Adipose tissue (tissue), 3 donors: Measurements from ENCODE around the gene PCDHB10. TPM values are rescaled to one million over a fixed set of nuclear protein-coding genes. Genes with fewer than 3 reads are reported as not detected.
"Not testable (repeated sequence)": the region's sequence is repeated elsewhere in the genome, so short reads cannot be mapped to it uniquely, and the experiment has no call there.

ENCODE experiments used
- H3K27ac ChIP-seq: one replicate; pipeline ENCODE4 v1.5.1; 2013; ENCODE audit warnings: low read depth, low read length
- WGBS, 3 donors: extraction: QIAGEN DNeasy Blood & Tissue Kit; methylation state at CpG; one replicate each; pipeline ENCODE4 v1.1.7; 2013; 5-methylcytosine and 5-hydroxymethylcytosine counted together
- polyA plus RNA-seq, 3 donors: library from polyadenylated mRNA; stranded (reverse); fragments of 200-250 nt; gene quantifications; one replicate each; pipeline ENCODE4 v1.2.3, GENCODE V29; 2013
- donor health status: healthy with polysubstance abuse.
- donor health status: Bipolar disorder and iron deficiency.
- donor health status: healthy.

Gene PCDHB10
- 1 to 10 TPM in 1 of 3 donors, under 1 TPM in 2; 0.41 to 1.1 (median 0.67) TPM for polyA plus RNA-seq

- 6 to 11% (median 7%) methylated on average over 9 to 10 of the region's 10 CpGs for WGBS, 3 donors
- H3K27ac ChIP-seq: no peak within 1 kb of the TSS
These were observed at the start of gene PCDHB10 for GRCh38 chr5:141192110-141192725. Gene PCDHB10, plus strand, starts transcription at chr5:141192353. Its CDS starts 200 bp downstream, at chr5:141192553.

- WGBS, 3 donors: 11 to 17% (median 11%) methylated on average over 18 of the region's 18 CpGs
- H3K27ac ChIP-seq: no peak within 1 kb of the TSS
These were observed 42.3 kb upstream of the PCDHB10 start, which contains the start of gene PCDHB6 for GRCh38 chr5:141149812-141150211. Gene PCDHB6, plus strand, starts transcription at chr5:141150057. Its CDS starts 201 bp downstream, at chr5:141150258.

DNA sequence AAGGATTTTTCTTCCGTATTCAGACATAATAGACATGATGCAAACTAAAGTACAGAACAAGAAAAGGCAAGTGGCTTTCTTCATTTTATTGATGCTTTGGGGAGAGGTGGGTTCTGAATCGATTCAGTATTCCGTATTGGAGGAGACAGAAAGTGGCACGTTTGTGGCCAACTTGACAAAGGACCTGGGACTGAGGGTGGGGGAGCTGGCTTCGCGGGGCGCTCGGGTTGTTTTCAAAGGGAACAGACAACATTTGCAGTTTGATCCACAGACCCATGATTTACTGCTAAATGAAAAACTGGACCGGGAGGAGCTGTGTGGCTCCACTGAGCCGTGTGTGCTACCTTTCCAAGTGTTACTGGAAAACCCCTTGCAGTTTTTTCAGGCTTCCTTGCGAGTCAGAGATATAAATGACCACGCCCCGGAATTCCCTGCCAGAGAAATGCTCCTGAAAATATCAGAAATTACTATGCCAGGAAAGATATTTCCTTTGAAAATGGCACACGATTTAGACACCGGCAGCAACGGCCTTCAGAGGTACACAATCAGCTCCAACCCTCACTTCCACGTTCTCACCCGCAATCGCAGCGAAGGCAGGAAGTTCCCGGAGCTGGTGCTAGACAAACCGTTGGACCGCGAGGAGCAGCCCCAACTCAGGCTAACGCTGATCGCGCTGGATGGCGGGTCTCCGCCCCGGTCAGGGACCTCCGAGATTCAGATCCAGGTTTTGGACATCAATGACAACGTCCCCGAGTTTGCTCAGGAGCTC is 41.7 kb upstream of the PCDHB10 start:
- H3K27ac ChIP-seq: no peak overlapping the region
- 35 to 45% (median 38%) methylated on average over 33 of the region's 33 CpGs for WGBS, 3 donors

DNA sequence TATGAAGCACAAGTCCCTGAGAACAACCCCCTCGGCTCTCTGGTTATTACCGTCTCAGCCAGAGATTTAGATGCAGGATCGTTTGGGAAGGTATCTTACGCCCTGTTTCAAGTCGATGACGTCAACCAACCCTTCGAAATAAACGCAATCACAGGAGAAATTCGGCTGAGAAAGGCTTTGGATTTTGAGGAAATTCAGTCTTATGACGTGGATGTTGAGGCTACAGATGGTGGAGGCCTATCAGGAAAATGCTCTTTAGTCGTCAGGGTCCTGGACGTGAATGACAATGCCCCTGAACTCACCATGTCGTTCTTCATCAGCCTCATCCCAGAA is 41.2 kb upstream of the PCDHB10 start:
- H3K27ac ChIP-seq: no peak overlapping the region
- 30 to 44% (median 30%) methylated on average over 13 of the region's 13 CpGs for WGBS, 3 donors

DNA sequence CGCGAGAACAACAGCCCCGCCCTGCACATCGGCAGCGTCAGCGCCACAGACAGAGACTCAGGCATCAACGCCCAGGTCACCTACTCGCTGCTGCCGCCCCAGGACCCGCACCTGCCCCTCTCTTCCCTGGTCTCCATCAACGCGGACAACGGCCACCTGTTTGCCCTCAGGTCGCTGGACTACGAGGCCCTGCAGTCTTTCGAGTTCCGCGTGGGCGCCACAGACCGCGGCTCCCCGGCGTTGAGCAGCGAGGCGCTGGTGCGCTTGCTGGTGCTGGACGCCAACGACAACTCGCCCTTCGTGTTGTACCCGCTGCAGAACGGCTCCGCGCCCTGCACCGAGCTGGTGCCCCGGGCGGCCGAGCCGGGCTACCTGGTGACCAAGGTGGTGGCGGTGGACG is 40.5 kb upstream of the PCDHB10 start:
- H3K27ac ChIP-seq: not testable (repeated sequence)
- WGBS, 3 donors: 28 to 37% (median 32%) methylated on average over 31 to 39 of the region's 41 CpGs

DNA sequence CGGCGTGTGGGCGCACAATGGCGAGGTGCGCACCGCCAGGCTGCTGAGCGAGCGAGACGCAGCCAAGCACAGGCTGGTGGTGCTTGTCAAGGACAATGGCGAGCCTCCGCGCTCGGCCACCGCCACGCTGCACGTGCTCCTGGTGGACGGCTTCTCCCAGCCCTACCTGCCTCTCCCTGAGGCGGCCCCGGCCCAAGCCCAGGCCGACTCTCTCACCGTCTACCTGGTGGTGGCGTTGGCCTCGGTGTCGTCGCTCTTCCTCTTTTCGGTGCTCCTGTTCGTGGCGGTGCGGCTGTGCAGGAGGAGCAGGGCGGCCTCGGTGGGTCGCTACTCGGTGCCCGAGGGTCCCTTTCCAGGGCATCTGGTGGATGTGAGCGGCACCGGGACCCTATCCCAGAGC is 40.1 kb upstream of the PCDHB10 start:
- H3K27ac ChIP-seq: not testable (repeated sequence)
- WGBS, 3 donors: 24 to 31% (median 27%) methylated on average over 20 to 36 of the region's 36 CpGs

- no peak overlapping the region for H3K27ac ChIP-seq
- 23 to 30% (median 30%) methylated on average over 21 of the region's 21 CpGs for WGBS, 3 donors
These were observed 36.4 kb upstream of the PCDHB10 start for GRCh38 chr5:141155540-141156374.

DNA sequence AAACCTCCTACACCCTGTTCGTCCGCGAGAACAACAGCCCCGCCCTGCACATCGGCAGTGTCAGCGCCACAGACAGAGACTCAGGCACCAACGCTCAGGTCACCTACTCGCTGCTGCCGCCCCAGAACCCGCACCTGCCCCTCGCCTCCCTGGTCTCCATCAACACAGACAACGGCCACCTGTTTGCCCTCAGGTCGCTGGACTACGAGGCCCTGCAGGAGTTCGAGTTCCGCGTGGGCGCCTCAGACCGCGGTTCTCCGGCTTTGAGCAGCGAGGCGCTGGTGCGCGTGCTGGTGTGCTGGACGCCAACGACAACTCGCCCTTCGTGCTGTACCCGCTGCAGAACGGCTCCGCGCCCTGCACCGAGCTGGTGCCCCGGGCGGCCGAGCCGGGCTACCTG is 34.8 kb upstream of the PCDHB10 start:
- WGBS, 3 donors: 29 to 37% (median 36%) methylated on average over 24 to 38 of the region's 38 CpGs
- not testable (repeated sequence) for H3K27ac ChIP-seq

DNA sequence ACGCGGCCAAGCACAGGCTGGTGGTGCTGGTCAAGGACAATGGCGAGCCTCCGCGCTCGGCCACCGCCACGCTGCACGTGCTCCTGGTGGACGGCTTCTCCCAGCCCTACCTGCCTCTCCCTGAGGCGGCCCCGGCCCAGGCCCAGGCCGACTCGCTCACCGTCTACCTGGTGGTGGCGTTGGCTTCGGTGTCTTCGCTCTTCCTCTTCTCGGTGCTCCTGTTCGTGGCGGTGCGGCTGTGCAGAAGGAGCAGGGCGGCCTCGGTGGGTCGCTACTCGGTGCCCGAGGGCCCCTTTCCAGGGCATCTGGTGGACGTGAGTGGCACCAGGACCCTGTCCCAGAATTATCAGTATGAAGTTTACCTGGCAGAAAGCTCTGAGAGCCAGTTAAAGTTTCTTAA is 34.3 kb upstream of the PCDHB10 start:
- 36 to 40% (median 38%) methylated on average over 18 to 19 of the region's 28 CpGs for WGBS, 3 donors
- not testable (repeated sequence) for H3K27ac ChIP-seq

GRCh38 chr5:141172381-141173204 is 19.6 kb upstream of the PCDHB10 start, which contains the start of gene PCDHB7:
Gene PCDHB7, plus strand, starts transcription at chr5:141172644. Its CDS starts 192 bp downstream, at chr5:141172836.
- WGBS, 3 donors: 24 to 36% (median 27%) methylated on average over 20 of the region's 20 CpGs
- no peak within 1 kb of the TSS for H3K27ac ChIP-seq

- WGBS, 3 donors: 34 to 45% (median 36%) methylated on average over 53 to 79 of the region's 79 CpGs
These were observed 17.7 kb upstream of the PCDHB10 start for GRCh38 chr5:141174291-141175104.

GRCh38 chr5:141175933-141176332 is 16.2 kb upstream of the PCDHB10 start:
- 59 to 72% (median 63%) methylated on average over 1 of the region's 1 CpG for WGBS, 3 donors
- no peak overlapping the region for H3K27ac ChIP-seq

More at GRCh38 chr5:141174291-141175104, 17.7 kb upstream of the PCDHB10 start:
- not testable (repeated sequence) for H3K27ac ChIP-seq

- H3K27ac ChIP-seq: not testable (repeated sequence)
- WGBS, 3 donors: 16 to 29% (median 26%) methylated on average over 12 to 14 of the region's 18 CpGs
These were observed 14.5 kb upstream of the PCDHB10 start, which contains the start of gene PCDHB8 for GRCh38 chr5:141177577-141178191. Gene PCDHB8, plus strand, starts transcription at chr5:141177790. Its CDS starts 245 bp downstream, at chr5:141178035.

- 31 to 46% (median 41%) methylated on average over 25 to 34 of the region's 39 CpGs for WGBS, 3 donors
- H3K27ac ChIP-seq: not testable (repeated sequence)
These were observed 12.8 kb upstream of the PCDHB10 start for GRCh38 chr5:141179371-141179770.

DNA sequence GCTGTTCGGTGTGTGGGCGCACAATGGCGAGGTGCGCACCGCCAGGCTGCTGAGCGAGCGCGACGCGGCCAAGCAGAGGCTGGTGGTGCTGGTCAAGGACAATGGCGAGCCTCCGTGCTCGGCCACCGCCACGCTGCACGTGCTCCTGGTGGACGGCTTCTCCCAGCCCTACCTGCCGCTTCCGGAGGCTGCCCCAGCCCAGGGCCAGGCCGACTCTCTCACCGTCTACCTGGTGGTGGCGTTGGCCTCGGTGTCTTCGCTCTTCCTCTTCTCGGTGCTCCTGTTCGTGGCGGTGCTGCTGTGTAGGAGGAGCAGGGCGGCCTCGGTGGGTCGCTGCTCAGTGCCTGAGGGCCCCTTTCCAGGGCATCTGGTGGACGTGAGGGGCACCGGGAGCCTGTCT is 12.3 kb upstream of the PCDHB10 start:
- WGBS, 3 donors: 27 to 40% (median 34%) methylated on average over 21 to 32 of the region's 32 CpGs
- H3K27ac ChIP-seq: not testable (repeated sequence)

DNA sequence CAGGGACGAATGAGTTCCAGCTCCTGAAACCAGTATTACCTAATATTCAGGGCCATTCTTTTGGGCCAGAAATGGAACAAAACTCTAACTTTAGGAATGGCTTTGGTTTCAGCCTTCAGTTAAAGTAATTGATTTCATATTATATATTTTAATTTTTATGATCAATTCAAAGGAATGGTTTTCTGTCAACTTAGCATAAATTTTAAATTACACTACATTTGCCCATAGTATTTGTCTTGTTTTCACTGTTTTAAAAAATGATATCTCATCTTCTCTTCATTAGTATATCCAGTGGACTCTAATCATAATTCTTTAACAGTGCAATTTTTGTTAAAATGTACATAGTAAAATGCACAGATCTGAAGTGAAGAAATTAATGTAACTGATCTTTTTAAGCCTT is 11.8 kb upstream of the PCDHB10 start:
- 35 to 42% (median 35%) methylated on average over 1 of the region's 1 CpG for WGBS, 3 donors
- H3K27ac ChIP-seq: no peak overlapping the region

DNA sequence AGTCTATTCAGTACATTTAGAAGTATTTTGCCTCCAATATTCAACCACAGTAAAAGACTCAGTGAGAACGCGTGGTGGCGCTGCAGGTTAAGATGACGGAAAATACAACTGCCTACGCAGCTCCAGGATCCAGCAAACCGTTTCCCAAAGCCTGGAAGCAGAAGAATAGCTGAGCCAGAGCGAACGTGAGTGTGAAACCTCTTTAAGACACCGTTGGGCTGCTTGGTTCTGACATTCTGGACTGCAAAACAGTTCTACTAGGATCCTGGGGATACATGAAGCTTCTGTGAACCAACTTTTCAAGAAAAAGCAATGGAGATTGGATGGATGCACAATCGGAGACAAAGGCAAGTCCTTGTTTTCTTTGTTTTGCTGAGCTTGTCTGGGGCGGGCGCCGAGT is 9.9 kb upstream of the PCDHB10 start, which contains the start of gene PCDHB16:
PCDHB16 (plus strand) TSS at position 140 of the 400 bp plus-strand sequence; CDS start at position 313, 173 bp downstream.
- no peak within 1 kb of the TSS for H3K27ac ChIP-seq
- WGBS, 3 donors: 10 to 19% (median 18%) methylated on average over 13 of the region's 13 CpGs
